ENCODE data around the gene NFU1. TPM values are rescaled to one million over a fixed set of nuclear protein-coding genes. Genes with fewer than 3 reads are reported as not detected.

The NFU1 gene
- total and polyA plus RNA-seq, 2 of the 8 experiments (the other 6 are each of a cell fraction or from before 2014, with no cell fraction given), result 18.4 to 45.5 TPM

GRCh38 chr2:69459936-69460335 is 22.7 kb upstream of the NFU1 start:
- Histone ChIP-seq H3K18ac (ENCODE audit: extremely low read depth, low read length) (no peak overlapping the region), H2BK5ac (ENCODE audit: low read depth, low read length) (no peak overlapping the region), H3K79me2 (ENCODE audit: control insufficient read depth in 1 of 2, insufficient read depth in 2 of 2, low read length in 2 of 2) (no peaks in the 10 kb centered on the region), H3K36me3 (ENCODE audit: control insufficient read depth in 2 of 4, insufficient read depth in 4 of 4, low read length in 3 of 4) (no peaks in the 10 kb centered on the region), H3K23me2 (ENCODE audit: low read depth, low read length) (peaks cover 2% of the 10 kb centered on the region; the same call in 1 of the 2 replicates), H3K56ac (replicated peaks; ENCODE audit: insufficient read length, low read depth, low read length) (no peak overlapping the region), H3K4me3 (ENCODE audit: extremely low read depth in 1 of 4, insufficient read depth in 2 of 4, low read depth in 3 of 4, low read length in 4 of 4) (no peak overlapping the region), H2AK5ac (ENCODE audit: low read depth, low read length) (no peak overlapping the region), H3K79me1 (ENCODE audit: low read depth, low read length) (no peaks in the 10 kb centered on the region), H2BK20ac (ENCODE audit: low read length) (no peak overlapping the region), H4K5ac (ENCODE audit: insufficient read length, low read depth, low read length) (no peak overlapping the region), H4K91ac (replicated peaks; ENCODE audit: insufficient read length, low read length) (no peak overlapping the region), H3K14ac (ENCODE audit: insufficient read length) (no peak overlapping the region), H2BK12ac (ENCODE audit: low read depth, low read length) (no peak overlapping the region), H2BK15ac (ENCODE audit: low read length) (no peak overlapping the region), H3K4me1 (replicated peaks in 1 of 4; ENCODE audit: control insufficient read depth in 3 of 4, insufficient read depth in 4 of 4, low read length in 3 of 4) (no peaks in the 10 kb centered on the region; a peak in 1 of 7 replicates), H3K4ac (replicated peaks; ENCODE audit: insufficient read length, low read depth, low read length) (no peak overlapping the region), H3K9me3 (ENCODE audit: insufficient read depth in 2 of 2, low read depth in 1 of 2, low read length in 1 of 2) (no peaks in the 10 kb centered on the region), H2BK120ac (replicated peaks; ENCODE audit: low read depth, low read length) (no peak overlapping the region), H3K27me3 (replicated peaks in 1 of 4; ENCODE audit: control insufficient read depth in 3 of 4, extremely low read depth in 1 of 4, insufficient read depth in 3 of 4, low read length in 3 of 4) (no peaks in the 10 kb centered on the region), H3K9ac (replicated peaks in 1 of 4; ENCODE audit: extremely low read depth in 1 of 4, low read depth in 3 of 4, low read length in 3 of 4) (no peak overlapping the region), H2AFZ (ENCODE audit: low read length) (no peak overlapping the region), H3K23ac (ENCODE audit: insufficient read length) (no peak overlapping the region), H3K27ac (ENCODE audit: low read depth, low read length) (no peak overlapping the region), H4K20me1 (replicated peaks in 1 of 2; ENCODE audit: control insufficient read depth in 1 of 2, insufficient read depth in 2 of 2, low read length in 2 of 2) (no peaks in the 10 kb centered on the region), H3K4me2 (ENCODE audit: insufficient read depth in 1 of 2, low read depth in 2 of 2, low read length in 2 of 2) (no peak overlapping the region), H4K8ac (ENCODE audit: extremely low read depth, insufficient read depth, low read length) (no peak overlapping the region)
- ChIA-PET CTCF (ENCODE audit: partially characterized antibody) (interaction anchor here (1.1 kb wide), 1 partner anchor 22 kb away, joined by 5 read pairs; the partner anchor contains the start of gene NFU1), POLR2A (ENCODE audit: partially characterized antibody) (interaction anchor here (0.8 kb wide), 1 partner anchor 14 kb away, joined by 3 read pairs; no protein-coding TSS in a partner anchor)
- WGBS, 2 experiments (ENCODE audit: extremely low coverage in 1 of 2, insufficient coverage in 1 of 2, insufficient read length in 1 of 2, insufficient replicate concordance in 2 of 2, low coverage in 1 of 2, low lambda C conversion rate in 2 of 2, missing lambda C conversion rate in 1 of 2), result 93% methylated on average over 4 of the region's 4 CpGs; no CpG with 5 or more reads in 1 of the 2 experiments
- DNase-seq (ENCODE audit: low read depth in 1 of 2, low spot score in 2 of 2) (no peak), FAIRE-seq (no peak)
- TF ChIP-seq SIN3A (conservative IDR thresholded peaks at IDR 0.05 in 1 of 2, IDR thresholded peaks at IDR 0.05 in 1 of 2; ENCODE audit: low read depth in 1 of 2, low read length in 2 of 2), result no peak
- TF ChIP-seq TAF1 (IDR thresholded peaks at IDR 0.05; ENCODE audit: low read depth, low read length), result no peak
- TF ChIP-seq TCF12 (IDR thresholded peaks at IDR 0.05; ENCODE audit: low read depth, low read length), result no peak
- TF ChIP-seq TBP (IDR thresholded peaks at IDR 0.05; ENCODE audit: low read depth, low read length), result no peak
- TF ChIP-seq NRF1 (IDR thresholded peaks at IDR 0.05; ENCODE audit: low read depth, low read length), result no peak
- no peak for TF ChIP-seq SP4 (IDR thresholded peaks at IDR 0.05; ENCODE audit: low read length)
- TF ChIP-seq E2F6 (IDR thresholded peaks at IDR 0.05), result no peak
- no peak for TF ChIP-seq SP1 (IDR thresholded peaks at IDR 0.05; ENCODE audit: low read depth, low read length)
- no peak for TF ChIP-seq JUND (IDR thresholded peaks at IDR 0.05; ENCODE audit: low read length)
- no peak for TF ChIP-seq BACH1 (IDR thresholded peaks at IDR 0.05; ENCODE audit: low read length)
- TF ChIP-seq RBBP5 (IDR thresholded peaks at IDR 0.05; ENCODE audit: borderline replicate concordance, low read depth, low read length), result no peak
- TF ChIP-seq ATF2 (IDR thresholded peaks at IDR 0.05; ENCODE audit: low read length), result no peak
- no peak for TF ChIP-seq EGR1 (IDR thresholded peaks at IDR 0.05; ENCODE audit: borderline replicate concordance, low read depth, low read length)
